Transverse colon (tissue), 4 donors: ENCODE measurements around the gene SIL1. TPM values are rescaled to one million over a fixed set of nuclear protein-coding genes. Genes with fewer than 3 reads are reported as not detected.

Experiments used
- DNase-seq: peaks from one replicate; pipeline ENCODE4 v3.0.0-alpha.2; 2019
- H3K27ac ChIP-seq, 4 donors: fragments of 200-600 bp; sonication (generic); 2 replicates each; pipeline ENCODE4 v1.5.1; 2016 to 2018; ENCODE audit warnings: inconsistent platforms in 4 of 4
- H3K27me3 ChIP-seq: fragments of 200-600 bp; sonication (generic); 2 replicates; pipeline ENCODE4 v1.5.1; 2017; ENCODE audit warnings: inconsistent platforms
- H3K36me3 ChIP-seq, 4 donors: fragments of 200-600 bp; sonication (generic); 2 replicates each; pipeline ENCODE4 v1.5.1; 2017 to 2019; ENCODE audit warnings: inconsistent platforms in 4 of 4
- H3K4me1 ChIP-seq, 4 donors: fragments of 200-600 bp; sonication (generic); 2 replicates each; pipeline ENCODE4 v1.5.1; 2017 to 2020; ENCODE audit warnings: inconsistent platforms in 4 of 4
- H3K4me3 ChIP-seq, 4 donors: fragments of 200-600 bp; sonication (generic); 1 replicate in 1 of 4; 2 replicates in 3 of 4; pipeline versions ENCODE4 v1.5.1 to v1.6.1; 2017 to 2019; ENCODE audit warnings: inconsistent platforms in 4 of 4
- H3K9me3 ChIP-seq, 2 donors: fragments of 200-600 bp; sonication (generic); 2 replicates each; pipeline ENCODE4 v1.5.1; 2017 to 2019; ENCODE audit warnings: inconsistent platforms in 2 of 2
- CTCF ChIP-seq, 5 experiments: fragments of 200-600 bp in 3 of 5; fragments of 450-650 bp in 2 of 5; sonication (generic) in 3 of 5; IDR thresholded peaks; 1 replicate in 2 of 5; 2 replicates in 3 of 5; pipeline ENCODE4 v1.5.1; 2016 to 2017; ENCODE audit warnings: antibody characterized with exemption in 5 of 5, inconsistent platforms in 3 of 5, mild to moderate bottlenecking in 2 of 5, moderate library complexity in 1 of 5
- EP300 ChIP-seq: sonication (generic); formaldehyde crosslinking; IDR thresholded peaks from one replicate; pipeline ENCODE4 v1.6.1; 2017; ENCODE audit warnings: antibody characterized with exemption, low read depth
- POLR2A ChIP-seq: fragments of 450-650 bp; IDR thresholded peaks from one replicate; pipeline ENCODE4 v1.6.1; 2016; ENCODE audit warnings: antibody characterized with exemption, mild to moderate bottlenecking, moderate library complexity
- POLR2AphosphoS5 ChIP-seq, 3 donors: sonication (generic); formaldehyde crosslinking; IDR thresholded peaks; one replicate each; pipeline ENCODE4 v1.6.1; 2016; ENCODE audit warnings: antibody characterized with exemption in 3 of 3
- WGBS, 2 donors: methylation state at CpG; one replicate each; pipeline ENCODE4 v1.1.5; 2018; ENCODE audit warnings: low coverage in 1 of 2; 5-methylcytosine and 5-hydroxymethylcytosine counted together
- in situ Hi-C, 4 donors: fragments of 200-750 bp; cut with MboI; loops; one replicate each; pipeline versions ENCODE4 v1.15.0 to v1.15.1; 2017; ENCODE audit warnings: low sequenced_read_pairs in 3 of 4, low pct_ligation_motif_present in 1 of 4, low pct_unique_long_range_greater_than_20kb in 1 of 4
- intact Hi-C: fragments of 100-400 bp; cut with DNase I; formaldehyde crosslinking; loops from one replicate; pipeline ENCODE4 v1.15.1; 2023; ENCODE audit warnings: low total_unique reads
- total RNA-seq, 4 donors: library from RNA; depleted of rRNA; stranded (reverse); fragments of >200 nt; gene quantifications; one replicate each; pipeline ENCODE4 v1.1.0, GENCODE V29; 2016

The SIL1 gene
- total RNA-seq, 4 donors from 2014 or later: 11.1 to 38.1 (median 29.0) TPM

GRCh38 chr5:139091439-139092156, 106.6 kb downstream of the SIL1 start:
- intact Hi-C loops (no loop called here), in situ Hi-C loops (no loop called here)
- no peaks in the 10 kb centered on the region for H3K36me3 ChIP-seq
- no peaks in the 10 kb centered on the region for H3K27me3 ChIP-seq
- TF ChIP-seq POLR2AphosphoS5 (IDR thresholded peaks at IDR 0.05) (peak in 1 of 3 donors; percentile 9), POLR2A (no peak), CTCF (IDR thresholded peaks at IDR 0.05) (peak in 4 of 5 experiments; percentile 16 to 49 (median 32)), EP300 (no peak)
- H3K9me3 ChIP-seq: no peaks in the 10 kb centered on the region
- no peak overlapping the region for H3K4me3 ChIP-seq
- WGBS, 2 donors: 43 to 66% methylated on average over 3 to 5 of the region's 5 CpGs
- H3K4me1 ChIP-seq: peaks cover 5 to 17% (median 14%) of the 10 kb centered on the region in 4 donors
- H3K27ac ChIP-seq: peak overlapping the region; percentile 25 to 53 (median 40)
- peak; percentile 17 for DNase-seq

- in situ Hi-C loops: no loop called here
Observed at GRCh38 chr5:139090581-139090980, 107.6 kb downstream of the SIL1 start.

GRCh38 chr5:139088024-139088423, 110.1 kb downstream of the SIL1 start:
- WGBS, 2 donors: 37 to 50% methylated on average over 1 of the region's 1 CpG
- H3K27me3 ChIP-seq: no peaks in the 10 kb centered on the region
- DNase-seq: no peak

More at GRCh38 chr5:139090581-139090980, 107.6 kb downstream of the SIL1 start:
- Histone ChIP-seq H3K4me1 (peaks cover 5 to 17% (median 14%) of the 10 kb centered on the region in 4 donors), H3K9me3 (no peaks in the 10 kb centered on the region), H3K27ac (no peak overlapping the region), H3K27me3 (no peaks in the 10 kb centered on the region), H3K36me3 (no peaks in the 10 kb centered on the region), H3K4me3 (no peak overlapping the region)
- TF ChIP-seq CTCF (IDR thresholded peaks at IDR 0.05) (no peak), POLR2A (no peak), EP300 (no peak), POLR2AphosphoS5 (IDR thresholded peaks at IDR 0.05) (no peak)
- WGBS, 2 donors: 88 to 96% methylated on average over 4 to 5 of the region's 5 CpGs
- intact Hi-C loops: no loop called here
- DNase-seq: no peak

More at GRCh38 chr5:139088024-139088423, 110.1 kb downstream of the SIL1 start:
- intact Hi-C loops: loop anchor here (1.0 kb wide), 1 partner anchor 18 kb away; no protein-coding TSS in a partner anchor
- no peaks in the 10 kb centered on the region for H3K9me3 ChIP-seq
- in situ Hi-C loops: no loop called here
- peaks cover 5 to 17% (median 14%) of the 10 kb centered on the region in 4 donors for H3K4me1 ChIP-seq
- TF ChIP-seq CTCF (IDR thresholded peaks at IDR 0.05): no peak
- no peak for TF ChIP-seq POLR2A
- TF ChIP-seq EP300: no peak
- TF ChIP-seq POLR2AphosphoS5 (IDR thresholded peaks at IDR 0.05): no peak
- no peaks in the 10 kb centered on the region for H3K36me3 ChIP-seq
- no peak overlapping the region for H3K4me3 ChIP-seq
- no peak overlapping the region for H3K27ac ChIP-seq
